ENCODE results near the gene UBA7. TPM values are rescaled to one million over a fixed set of nuclear protein-coding genes. Genes with fewer than 3 reads are reported as not detected.

The UBA7 gene
- total RNA-seq, 2 experiments from 2014 or later: 85.6 to 86.4 TPM

DNA sequence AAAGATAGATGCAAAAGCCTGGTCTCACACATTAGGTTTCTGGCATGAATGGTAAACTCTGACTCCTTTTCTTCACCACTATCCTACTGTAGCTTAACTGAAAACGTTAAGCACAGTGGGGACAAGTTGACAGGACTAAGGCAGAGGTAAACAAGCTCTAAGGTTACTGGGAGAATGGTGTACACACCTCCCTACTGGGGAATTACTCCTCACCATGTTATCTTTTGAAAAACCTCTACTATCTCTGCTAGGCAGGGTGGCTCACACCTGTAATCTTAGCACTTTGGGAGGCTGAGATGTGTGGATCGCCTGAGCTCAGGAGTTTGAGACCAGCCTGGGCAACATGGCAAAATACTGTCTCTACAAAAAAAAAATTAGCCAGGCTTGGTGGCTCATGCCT is 56.6 kb downstream of the UBA7 start:
- H3K27ac Mint-ChIP-seq: no peak overlapping the region
- peaks cover 24% of the 10 kb centered on the region for H3K4me1 Mint-ChIP-seq (ENCODE audit: low read depth)
- ChIA-PET CTCF (interaction anchor here (1.3 kb wide), 1 partner anchor 38 kb away, joined by 3 read pairs; the partner anchor contains the start of gene AMIGO3), POLR2A (no interaction called here)
- no peaks in the 10 kb centered on the region for H3K9me3 Mint-ChIP-seq
- H3K4me3 Mint-ChIP-seq: no peak overlapping the region
- intact Hi-C loops (cut with micrococcal nuclease): no loop called here
- H3K36me3 Mint-ChIP-seq: peaks cover 4% of the 10 kb centered on the region
- no peak for DNase-seq
- no peaks in the 10 kb centered on the region for H3K27me3 Mint-ChIP-seq

DNA sequence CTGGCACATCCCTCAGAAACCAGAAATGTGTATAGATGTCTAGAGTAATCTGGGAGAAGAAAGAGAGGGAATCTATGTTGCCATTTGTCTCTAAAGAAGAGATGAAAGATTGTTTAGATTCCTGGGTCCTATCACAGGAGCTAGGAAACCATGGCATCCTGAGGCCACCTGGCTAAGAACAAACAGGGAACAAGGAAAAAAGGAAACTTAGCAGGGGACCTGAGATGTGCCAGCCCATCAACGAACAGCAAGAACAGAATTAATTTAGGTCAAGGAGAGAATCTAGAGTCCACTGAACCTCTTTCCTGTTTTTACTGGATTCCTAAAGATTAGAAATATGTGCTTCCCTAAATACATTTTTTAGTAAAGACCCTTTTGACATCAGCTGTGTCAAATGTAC is 57.7 kb downstream of the UBA7 start:
- no peaks in the 10 kb centered on the region for H3K9me3 Mint-ChIP-seq
- POLR2A ChIA-PET: no interaction called here
- intact Hi-C loops (cut with micrococcal nuclease): no loop called here
- H3K27me3 Mint-ChIP-seq: no peaks in the 10 kb centered on the region
- H3K27ac Mint-ChIP-seq: no peak overlapping the region
- H3K4me1 Mint-ChIP-seq (ENCODE audit: low read depth): peaks cover 24% of the 10 kb centered on the region
- CTCF ChIA-PET: interaction anchor here (1.0 kb wide), 1 partner anchor 365 kb away, joined by 3 read pairs; no protein-coding TSS in a partner anchor
- peaks cover 4% of the 10 kb centered on the region for H3K36me3 Mint-ChIP-seq
- no peak for DNase-seq
- H3K4me3 Mint-ChIP-seq: no peak overlapping the region

Small RNA genes within 50 kb of the gene (microRNA-seq; reads per million reads assigned to microRNA genes)
- gene MIR5193 (ENCODE audit: borderline microRNAs expressed, borderline number of aligned reads, borderline replicate concordance): 1.6 reads per million

Other genes with a start within 250 kb of the UBA7 start
- gene APEH, start 139.6 kb downstream of the UBA7 start, total RNA-seq: 100 to 1,000 TPM; 141 to 143 TPM
- 1 to 10 TPM; 8.1 to 8.2 TPM for gene MST1, start 124.5 kb downstream of the UBA7 start, total RNA-seq
- gene RNF123, start 124.4 kb downstream of the UBA7 start, total RNA-seq: 10 to 100 TPM; 21.0 to 29.7 TPM
- not detected for gene AMIGO3, start 94.3 kb downstream of the UBA7 start, total RNA-seq
- 10 to 100 TPM; 41.0 to 45.4 TPM for gene GMPPB, start 90.0 kb downstream of the UBA7 start, total RNA-seq
- gene IP6K1, start 27.4 kb downstream of the UBA7 start, total RNA-seq: 10 to 100 TPM; 28.8 to 29.3 TPM
- under 1 TPM in 1 of 2 experiments, not detected in 1; 0.22 TPM for gene CDHR4, start 14.1 kb downstream of the UBA7 start, total RNA-seq
- 1 to 10 TPM; 1.0 to 1.2 TPM for gene INKA1, start 10.7 kb downstream of the UBA7 start, total RNA-seq
- gene TRAIP, start 42.6 kb upstream of the UBA7 start, total RNA-seq: 10 to 100 TPM; 22.7 to 25.3 TPM
- gene CAMKV, start 56.0 kb upstream of the UBA7 start, total RNA-seq: under 1 TPM; 0.39 to 0.43 TPM
- gene MST1R, start 89.9 kb upstream of the UBA7 start, total RNA-seq: under 1 TPM; 0.39 to 0.93 TPM
- 1 to 10 TPM; 6.3 to 7.8 TPM for gene MON1A, start 115.9 kb upstream of the UBA7 start, total RNA-seq
- gene RBM6, start 126.2 kb upstream of the UBA7 start, total RNA-seq: 10 to 100 TPM; 73.5 to 83.7 TPM

All from activated CD4-positive, alpha-beta memory T cell treated with anti-CD3 and anti-CD28 coated beads for 36 hours (primary cell).